ENCODE measurements around the gene ABCA3. TPM values are rescaled to one million over a fixed set of nuclear protein-coding genes. Genes with fewer than 3 reads are reported as not detected.

ABCA3 gene
- polyA plus RNA-seq, 1 donor = 18.4 TPM

- DNase-seq = no peak
Observed at GRCh38 chr16:2308089-2308962, 32.2 kb downstream of the ABCA3 start.

GRCh38 chr16:2299915-2300192, 40.7 kb downstream of the ABCA3 start:
- no peak for DNase-seq

- DNase-seq = no peak
Observed at GRCh38 chr16:2299121-2299914, 41.2 kb downstream of the ABCA3 start.

GRCh38 chr16:2298621-2299020, 41.9 kb downstream of the ABCA3 start:
- DNase-seq = no peak

- DNase-seq = no peak
Observed at GRCh38 chr16:2297506-2297860, 43.0 kb downstream of the ABCA3 start.

- DNase-seq = no peak
Observed at GRCh38 chr16:2296661-2297505, 43.6 kb downstream of the ABCA3 start.

GRCh38 chr16:2295056-2295798, 45.3 kb downstream of the ABCA3 start:
- no peak for DNase-seq

- DNase-seq = no peak
Observed at GRCh38 chr16:2292221-2292620, 48.3 kb downstream of the ABCA3 start.

GRCh38 chr16:2289282-2289681, 51.2 kb downstream of the ABCA3 start:
- no peak for DNase-seq

- no peak for DNase-seq
Observed at GRCh38 chr16:2288726-2289125, 51.8 kb downstream of the ABCA3 start.

- no peak for DNase-seq
Observed at GRCh38 chr16:2287916-2288547, 52.5 kb downstream of the ABCA3 start.

GRCh38 chr16:2286550-2286949, 54.0 kb downstream of the ABCA3 start:
- DNase-seq = no peak

GRCh38 chr16:2285731-2286191, 54.8 kb downstream of the ABCA3 start:
- DNase-seq = no peak

GRCh38 chr16:2284797-2285576, 55.5 kb downstream of the ABCA3 start:
- DNase-seq = no peak

- no peak for DNase-seq
Observed at GRCh38 chr16:2284001-2284770, 56.3 kb downstream of the ABCA3 start.

- no peak for DNase-seq
Observed at GRCh38 chr16:2282866-2283555, 57.5 kb downstream of the ABCA3 start.

- no peak for DNase-seq
Observed at GRCh38 chr16:2282262-2282661, 58.3 kb downstream of the ABCA3 start.

- DNase-seq = no peak
Observed at GRCh38 chr16:2280981-2281542, 59.5 kb downstream of the ABCA3 start.

- DNase-seq = no peak
Observed at GRCh38 chr16:2280461-2280860, 60.1 kb downstream of the ABCA3 start.

All from hindlimb muscle (tissue), 1 donor.